Osteocyte (in vitro differentiated cells): ENCODE measurements around the gene MYO5B. TPM values are rescaled to one million over a fixed set of nuclear protein-coding genes. Genes with fewer than 3 reads are reported as not detected.

Experiments
- DNase-seq: peaks from one replicate; pipeline ENCODE4 v3.0.0; 2021; ENCODE audit warnings: mixed read lengths; ENCODE audit not compliant: unreplicated experiment; ENCODE audit errors: extremely low spot score
- H3K27ac Mint-ChIP-seq: one replicate; pipeline ENCODE4 v1.8.0; 2021; ENCODE audit warnings: mild to moderate bottlenecking, mixed read lengths; ENCODE audit not compliant: unreplicated experiment
- H3K27me3 Mint-ChIP-seq: one replicate; pipeline ENCODE4 v1.8.0; 2021; ENCODE audit warnings: mixed read lengths; ENCODE audit not compliant: unreplicated experiment
- H3K36me3 Mint-ChIP-seq: one replicate; pipeline ENCODE4 v1.8.0; 2021; ENCODE audit warnings: mixed read lengths; ENCODE audit not compliant: unreplicated experiment
- H3K4me1 Mint-ChIP-seq: one replicate; pipeline ENCODE4 v1.8.0; 2021; ENCODE audit warnings: mixed read lengths; ENCODE audit not compliant: unreplicated experiment
- H3K4me3 Mint-ChIP-seq: one replicate; pipeline ENCODE4 v1.8.0; 2021; ENCODE audit warnings: mild to moderate bottlenecking, moderate library complexity, mixed read lengths; ENCODE audit not compliant: unreplicated experiment
- H3K9me3 Mint-ChIP-seq: one replicate; pipeline ENCODE4 v1.8.0; 2021; ENCODE audit warnings: mixed read lengths; ENCODE audit not compliant: unreplicated experiment
- total RNA-seq: library from RNA; stranded (reverse); gene quantifications from 2 replicates; pipeline ENCODE4 v1.2.1, GENCODE V29; 2021
- TF ChIP-seq, protein P1 (sequence below): fragments of 200-600 bp; sonication (generic); IDR thresholded peaks from 2 replicates; pipeline ENCODE4 v1.5.0; 2021; ENCODE audit warnings: antibody characterized with exemption, mild to moderate bottlenecking, moderate library complexity

MYO5B gene
- total RNA-seq, 1 donor from 2014 or later = not detected

GRCh38 chr18:50179465-50179864, 15.5 kb downstream of the MYO5B start:
- no peak overlapping the region for H3K27ac Mint-ChIP-seq
- DNase-seq = no peak
- peaks cover 11% of the 10 kb centered on the region for H3K27me3 Mint-ChIP-seq
- no peaks in the 10 kb centered on the region for H3K9me3 Mint-ChIP-seq
- TF ChIP-seq, protein P1, sequence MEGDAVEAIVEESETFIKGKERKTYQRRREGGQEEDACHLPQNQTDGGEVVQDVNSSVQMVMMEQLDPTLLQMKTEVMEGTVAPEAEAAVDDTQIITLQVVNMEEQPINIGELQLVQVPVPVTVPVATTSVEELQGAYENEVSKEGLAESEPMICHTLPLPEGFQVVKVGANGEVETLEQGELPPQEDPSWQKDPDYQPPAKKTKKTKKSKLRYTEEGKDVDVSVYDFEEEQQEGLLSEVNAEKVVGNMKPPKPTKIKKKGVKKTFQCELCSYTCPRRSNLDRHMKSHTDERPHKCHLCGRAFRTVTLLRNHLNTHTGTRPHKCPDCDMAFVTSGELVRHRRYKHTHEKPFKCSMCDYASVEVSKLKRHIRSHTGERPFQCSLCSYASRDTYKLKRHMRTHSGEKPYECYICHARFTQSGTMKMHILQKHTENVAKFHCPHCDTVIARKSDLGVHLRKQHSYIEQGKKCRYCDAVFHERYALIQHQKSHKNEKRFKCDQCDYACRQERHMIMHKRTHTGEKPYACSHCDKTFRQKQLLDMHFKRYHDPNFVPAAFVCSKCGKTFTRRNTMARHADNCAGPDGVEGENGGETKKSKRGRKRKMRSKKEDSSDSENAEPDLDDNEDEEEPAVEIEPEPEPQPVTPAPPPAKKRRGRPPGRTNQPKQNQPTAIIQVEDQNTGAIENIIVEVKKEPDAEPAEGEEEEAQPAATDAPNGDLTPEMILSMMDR = no peak
- no peak overlapping the region for H3K4me3 Mint-ChIP-seq
- no peaks in the 10 kb centered on the region for H3K4me1 Mint-ChIP-seq
- no peaks in the 10 kb centered on the region for H3K36me3 Mint-ChIP-seq

DNA sequence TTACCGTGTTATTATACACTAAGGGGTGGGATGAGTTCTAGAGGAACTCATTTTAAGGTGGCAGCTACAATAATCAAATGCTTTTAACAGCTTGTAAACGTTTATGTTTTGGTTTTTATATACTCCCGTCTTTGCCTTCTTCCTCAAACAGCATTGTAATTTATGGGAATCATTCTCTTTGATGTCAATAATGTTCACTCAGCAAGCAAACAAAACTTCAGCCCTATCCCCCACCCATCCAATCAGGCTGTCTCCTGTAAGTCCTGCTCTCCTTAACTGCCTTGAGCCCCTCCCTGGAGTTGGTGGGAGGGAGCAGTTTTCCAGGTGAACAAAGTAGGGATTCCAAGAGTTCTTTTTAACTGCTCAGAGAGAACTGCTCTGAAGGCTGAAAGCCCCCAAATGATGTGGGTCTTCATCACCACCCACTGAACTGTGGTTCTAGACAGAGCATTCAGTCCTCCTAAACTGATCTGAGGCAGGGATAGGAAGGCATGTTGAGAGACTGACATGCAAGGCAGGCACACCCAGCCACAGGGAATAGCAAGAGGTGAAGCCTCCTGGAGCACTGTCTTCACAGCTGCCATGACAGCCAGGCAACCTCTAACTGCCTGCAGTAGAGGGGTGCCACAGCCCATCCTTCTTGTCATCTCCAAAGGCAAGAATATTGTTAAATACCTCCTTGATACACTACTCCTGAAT, 17.5 kb downstream of the MYO5B start:
- TF ChIP-seq, protein P1 = no peak
- Mint-ChIP-seq H3K27me3 (peaks cover 11% of the 10 kb centered on the region), H3K9me3 (no peaks in the 10 kb centered on the region), H3K4me3 (no peak overlapping the region), H3K36me3 (no peaks in the 10 kb centered on the region), H3K27ac (no peak overlapping the region), H3K4me1 (no peaks in the 10 kb centered on the region)
- DNase-seq = no peak

GRCh38 chr18:50172367-50172766, 22.6 kb downstream of the MYO5B start:
- no peak for DNase-seq
- no peak overlapping the region for H3K27ac Mint-ChIP-seq
- H3K4me1 Mint-ChIP-seq = no peaks in the 10 kb centered on the region
- TF ChIP-seq, protein P1 = no peak
- H3K27me3 Mint-ChIP-seq = peaks cover 7% of the 10 kb centered on the region
- no peak overlapping the region for H3K4me3 Mint-ChIP-seq
- no peaks in the 10 kb centered on the region for H3K36me3 Mint-ChIP-seq
- H3K9me3 Mint-ChIP-seq = no peaks in the 10 kb centered on the region

GRCh38 chr18:50171406-50171805, 23.5 kb downstream of the MYO5B start:
- TF ChIP-seq, protein P1 = no peak
- no peak for DNase-seq
- Mint-ChIP-seq H3K27me3 (peaks cover 11% of the 10 kb centered on the region), H3K36me3 (no peaks in the 10 kb centered on the region), H3K4me3 (no peak overlapping the region), H3K9me3 (no peaks in the 10 kb centered on the region), H3K27ac (no peak overlapping the region), H3K4me1 (no peaks in the 10 kb centered on the region)

DNA sequence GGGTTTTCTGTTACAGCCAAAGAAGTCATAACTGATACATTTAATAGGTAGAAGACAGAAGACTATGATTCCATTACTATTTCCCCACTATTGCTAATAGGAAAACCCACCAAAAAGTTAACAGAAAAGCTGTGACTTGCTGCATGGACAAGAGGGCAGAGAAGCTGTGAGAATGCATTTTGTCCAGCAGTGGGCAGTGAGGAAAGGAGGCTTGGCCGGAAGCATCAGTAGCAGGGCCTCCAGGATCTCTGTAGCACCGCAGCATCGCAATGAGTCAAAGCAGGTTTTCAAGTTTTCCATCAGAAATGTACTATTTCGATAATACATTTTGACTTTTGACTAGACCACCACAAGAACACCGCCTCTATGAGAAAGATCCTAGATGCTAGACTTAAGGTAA, 24.9 kb downstream of the MYO5B start:
- H3K27ac Mint-ChIP-seq = no peak overlapping the region
- no peak overlapping the region for H3K4me3 Mint-ChIP-seq
- DNase-seq = no peak
- H3K4me1 Mint-ChIP-seq = no peaks in the 10 kb centered on the region
- no peaks in the 10 kb centered on the region for H3K9me3 Mint-ChIP-seq
- no peaks in the 10 kb centered on the region for H3K36me3 Mint-ChIP-seq
- peaks cover 15% of the 10 kb centered on the region for H3K27me3 Mint-ChIP-seq
- TF ChIP-seq, protein P1 = no peak
